Cerebellar nuclear complex (tissue), 1 donor: ENCODE results near the gene CSPG5.

Source experiments
- DNase-seq, 2 experiments: peaks; one replicate each; lab custom pipeline; 2025; lab: John Stamatoyannopoulos, UW

CSPG5 gene

GRCh38 chr3:47586746-47587145 lies 8.1 kb upstream of the CSPG5 start:
- no peak for DNase-seq

DNA sequence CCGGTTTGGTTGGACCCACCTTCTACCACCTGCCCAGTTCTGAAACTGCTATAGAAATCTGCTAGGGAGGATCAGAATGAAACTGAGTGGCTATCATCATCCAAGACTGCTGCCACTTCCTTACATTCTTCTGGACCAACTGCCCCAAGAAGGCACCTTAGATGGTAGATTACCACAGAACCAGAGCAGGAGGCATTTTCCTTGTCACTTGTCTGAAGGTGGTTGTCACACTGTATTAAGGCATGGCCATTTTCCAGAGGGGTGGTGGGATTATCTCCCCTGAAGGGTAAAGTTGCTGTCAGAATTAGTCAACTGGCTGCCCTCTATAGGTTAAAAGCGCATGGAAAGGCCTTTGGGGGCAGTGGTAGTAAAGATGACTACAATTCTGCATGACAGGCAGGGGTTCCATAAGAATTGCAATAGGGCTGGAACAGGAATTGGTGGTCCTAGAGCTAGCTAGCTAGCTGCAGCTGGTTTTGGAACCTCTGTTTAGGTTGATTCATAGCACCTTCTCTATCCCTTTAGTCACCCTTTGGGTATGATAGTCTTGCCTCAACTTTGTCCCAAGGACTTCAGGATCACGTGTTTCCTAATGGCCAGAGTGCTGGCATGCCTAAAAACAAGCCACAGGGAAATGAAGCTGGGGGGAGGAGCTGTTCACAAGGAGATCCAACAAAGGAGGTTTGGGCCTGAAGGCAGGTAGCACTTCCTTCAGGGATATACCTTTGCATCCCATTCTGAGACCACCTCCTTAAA lies 4.8 kb upstream of the CSPG5 start:
- no peak for DNase-seq

DNA sequence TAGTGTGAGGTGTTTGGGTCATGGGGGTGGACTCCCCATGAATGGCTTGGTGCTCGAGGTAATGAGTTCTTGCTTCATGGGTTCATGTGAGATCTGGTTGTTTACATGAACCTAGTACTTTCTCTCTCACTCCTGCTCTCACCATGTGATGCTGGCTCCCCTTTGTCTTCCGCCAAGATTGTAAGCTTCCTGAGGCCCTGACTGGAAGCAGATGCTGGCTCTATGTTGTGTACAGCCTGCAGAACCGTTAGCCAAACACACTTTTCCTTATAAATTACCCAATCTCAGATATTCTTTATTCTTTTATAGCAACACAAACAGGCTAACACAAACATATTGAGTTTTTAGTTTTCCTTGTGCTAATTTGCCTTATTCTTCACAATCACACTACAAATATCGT lies 3.2 kb upstream of the CSPG5 start:
- no peak for DNase-seq

- DNase-seq = no peak
Observed at GRCh38 chr3:47581422-47581821, 2.8 kb upstream of the CSPG5 start.

- no peak for DNase-seq
Observed at GRCh38 chr3:47580481-47580880, 1.8 kb upstream of the CSPG5 start.

DNA sequence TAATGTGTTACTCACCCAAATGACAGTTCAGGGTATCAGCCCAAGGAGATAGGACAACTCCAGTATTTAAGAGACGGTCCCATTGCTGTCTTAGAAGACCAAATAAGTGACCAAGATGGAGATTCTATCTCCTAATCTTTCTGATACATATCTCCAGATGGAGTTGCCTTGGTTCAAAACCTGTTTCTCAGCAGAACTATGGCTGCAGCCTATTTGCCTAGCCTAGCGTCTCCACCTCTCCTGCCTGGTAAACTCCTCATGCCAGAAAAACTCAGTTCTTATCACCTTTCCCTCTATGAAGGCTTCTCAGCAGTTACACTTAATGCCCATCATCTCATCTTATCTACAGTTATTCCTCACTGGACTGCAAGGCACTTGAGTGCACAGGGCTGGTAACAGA lies 1.2 kb upstream of the CSPG5 start:
- no peak for DNase-seq

DNA sequence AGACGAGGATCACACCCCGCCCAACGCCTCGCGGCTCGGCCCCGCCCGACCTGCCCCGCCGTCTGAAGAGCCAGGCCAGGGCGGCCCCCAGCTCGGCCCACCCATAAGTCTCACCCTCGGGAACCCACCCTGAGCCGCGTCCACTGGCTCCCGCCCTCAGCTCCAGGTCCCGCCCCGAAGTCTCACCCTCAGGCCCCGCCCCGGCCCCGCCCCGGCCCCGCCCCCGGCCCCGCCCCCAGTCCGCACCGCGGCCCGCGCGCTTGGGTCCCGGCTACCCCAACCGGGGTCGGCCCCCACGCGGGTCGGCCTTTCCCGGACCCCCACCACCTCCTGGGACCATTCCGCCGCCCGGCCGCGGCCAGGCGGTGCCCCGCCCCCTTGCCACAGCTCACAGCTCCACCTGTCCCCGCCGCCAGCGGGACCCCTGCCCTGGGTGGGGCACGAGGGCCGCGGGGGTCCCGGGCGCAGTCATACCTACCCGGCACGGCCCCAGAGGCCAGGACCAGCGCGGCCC lies 489 bp downstream of the CSPG5 start:
- no peak for DNase-seq

GRCh38 chr3:47577583-47578118 lies 1.0 kb downstream of the CSPG5 start:
- no peak for DNase-seq

GRCh38 chr3:47573190-47574172 lies 5.2 kb downstream of the CSPG5 start:
- no peak for DNase-seq

DNA sequence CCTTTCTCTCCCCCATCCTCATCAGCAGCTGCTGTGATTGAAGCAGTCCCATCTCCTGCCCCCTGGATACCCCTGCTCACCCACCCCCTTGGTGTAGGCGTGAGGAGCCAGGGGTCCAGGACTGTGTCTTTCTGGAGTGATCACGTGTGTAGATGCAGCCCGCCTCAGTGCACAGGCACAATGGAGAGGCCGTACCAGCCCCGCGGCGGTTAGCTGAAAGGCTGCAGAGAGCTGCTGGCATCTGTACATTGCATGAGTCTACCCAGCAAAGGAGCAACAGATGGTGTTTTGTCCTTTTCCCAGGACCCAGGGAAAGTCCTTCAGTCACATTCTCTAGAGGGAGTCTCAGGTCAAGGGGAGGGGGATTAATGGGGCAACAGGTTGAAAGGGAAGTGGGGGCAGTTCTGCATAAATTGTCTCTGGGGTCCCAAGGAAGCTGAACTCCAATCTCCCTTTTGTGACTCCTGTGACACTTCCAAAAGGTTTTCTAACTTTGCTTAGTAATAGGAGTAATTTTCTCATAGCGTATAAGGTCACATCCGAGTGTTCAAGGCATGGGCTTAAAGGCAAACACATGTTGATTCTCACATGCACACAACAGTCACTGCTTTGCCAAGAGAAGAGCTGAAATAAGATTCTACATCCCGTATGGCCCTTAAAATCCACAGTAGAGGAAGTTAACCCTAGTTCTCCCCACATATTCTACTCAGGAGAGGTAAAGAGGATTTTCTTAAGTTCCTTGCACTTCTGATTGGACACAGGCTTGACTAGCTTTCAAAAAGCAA lies 7.1 kb downstream of the CSPG5 start:
- peak in 1 of 2 experiments; percentile 6 for DNase-seq

DNA sequence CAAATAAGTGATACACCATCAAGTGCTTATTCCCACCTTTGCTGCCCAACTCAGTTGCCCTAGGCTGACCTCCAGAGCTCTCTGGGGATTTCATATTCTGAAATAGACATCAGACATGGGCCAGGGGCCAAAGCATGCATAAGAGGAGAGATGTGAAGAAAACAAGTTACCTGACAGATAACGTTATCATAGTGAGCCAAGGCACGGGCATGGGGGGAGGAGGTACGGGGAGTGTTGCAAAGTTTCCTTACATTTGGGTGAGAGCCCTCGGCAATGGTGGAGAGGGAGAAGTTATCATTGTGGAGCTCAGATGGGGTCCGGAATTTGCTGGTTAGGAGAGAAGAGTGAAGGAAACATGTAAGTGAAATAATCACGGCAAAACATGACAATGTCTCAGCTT lies 9.8 kb downstream of the CSPG5 start:
- DNase-seq = no peak

GRCh38 chr3:47567149-47567548 lies 11.5 kb downstream of the CSPG5 start:
- no peak for DNase-seq

DNA sequence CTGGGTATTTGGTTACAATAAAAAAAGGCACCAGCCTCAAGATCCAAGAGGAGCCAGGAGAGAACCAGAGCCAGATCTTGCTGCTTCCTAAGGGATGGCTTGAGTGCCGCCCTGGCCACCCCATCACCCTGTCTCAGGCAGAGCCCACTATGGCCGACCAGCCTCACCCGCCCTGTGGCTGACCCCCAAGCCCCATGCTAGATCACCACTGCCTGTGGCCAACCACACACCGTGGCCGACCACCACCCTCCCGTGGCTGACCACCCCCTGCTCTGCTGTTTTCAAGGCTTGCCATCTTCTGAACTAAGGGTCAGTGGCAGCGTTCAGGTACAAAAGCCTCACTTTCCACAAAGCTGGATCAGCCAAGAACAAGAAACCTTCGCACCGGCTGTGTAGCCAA lies 12.0 kb downstream of the CSPG5 start:
- DNase-seq = no peak

DNA sequence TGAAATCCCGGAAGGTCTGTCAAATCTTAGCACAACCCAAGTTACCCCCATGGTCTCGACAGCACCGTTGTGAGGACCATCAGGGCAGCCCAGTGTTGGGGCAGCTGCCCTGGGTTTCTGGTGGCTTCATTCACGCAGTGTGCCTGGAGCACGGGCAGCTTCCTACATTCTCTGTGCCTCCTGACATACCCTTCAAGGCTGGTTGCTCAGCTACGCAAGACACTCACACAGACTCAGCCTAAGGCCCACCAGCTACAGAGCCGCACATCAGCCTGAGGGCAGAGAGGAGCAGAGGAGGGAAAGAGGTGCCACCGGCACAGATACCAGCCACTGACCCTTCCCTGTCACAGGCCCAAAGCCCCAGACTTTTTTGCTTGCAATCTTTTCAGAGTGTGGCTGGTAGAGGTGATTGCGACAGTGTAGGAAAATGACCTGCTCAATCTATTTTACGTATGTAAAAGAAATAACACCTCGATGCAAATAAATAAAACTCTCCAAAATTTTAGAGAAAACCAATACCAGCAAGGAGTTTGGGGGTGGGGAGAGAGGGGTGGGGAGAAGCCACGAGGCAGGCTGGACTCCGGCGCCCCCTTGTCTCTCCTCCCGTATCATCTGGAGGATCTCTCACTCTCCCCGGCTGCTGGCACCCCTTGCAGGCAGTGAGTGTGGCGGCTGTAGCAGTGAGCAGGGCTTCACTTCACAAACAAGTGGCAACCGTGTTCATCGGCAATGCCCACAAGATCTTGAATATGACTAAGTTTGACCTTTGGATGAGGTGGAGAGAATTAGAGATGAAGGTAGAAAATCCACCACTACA lies 12.7 kb downstream of the CSPG5 start:
- no peak for DNase-seq

- no peak for DNase-seq
Observed at GRCh38 chr3:47556351-47556750, 22.3 kb downstream of the CSPG5 start.

DNA sequence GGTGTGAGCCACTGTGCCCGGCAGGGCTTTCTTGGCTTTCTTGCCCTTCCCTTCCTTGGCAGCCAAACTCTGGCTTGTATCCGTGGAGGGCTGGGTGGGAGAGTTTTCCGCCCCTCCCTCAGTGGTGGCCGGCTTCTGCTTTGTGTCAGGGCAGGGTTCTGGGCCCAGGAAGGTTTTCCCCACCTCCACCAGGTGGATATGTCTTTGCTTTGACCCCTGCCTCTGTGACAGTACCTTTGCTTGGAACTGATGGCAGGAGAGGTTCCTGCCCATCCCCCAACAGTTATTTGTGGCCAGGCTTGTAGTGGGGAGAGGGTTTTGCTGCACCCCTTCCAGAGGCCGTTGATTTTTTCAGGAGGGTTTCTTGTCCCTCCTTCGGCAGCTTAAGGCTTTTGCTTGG lies 24.3 kb downstream of the CSPG5 start:
- DNase-seq = no peak

- DNase-seq = no peak
Observed at GRCh38 chr3:47553407-47553806, 25.3 kb downstream of the CSPG5 start.

GRCh38 chr3:47542471-47543173 lies 36.0 kb downstream of the CSPG5 start:
- DNase-seq = no peak

- no peak for DNase-seq
Observed at GRCh38 chr3:47541583-47542108, 37.0 kb downstream of the CSPG5 start.

DNA sequence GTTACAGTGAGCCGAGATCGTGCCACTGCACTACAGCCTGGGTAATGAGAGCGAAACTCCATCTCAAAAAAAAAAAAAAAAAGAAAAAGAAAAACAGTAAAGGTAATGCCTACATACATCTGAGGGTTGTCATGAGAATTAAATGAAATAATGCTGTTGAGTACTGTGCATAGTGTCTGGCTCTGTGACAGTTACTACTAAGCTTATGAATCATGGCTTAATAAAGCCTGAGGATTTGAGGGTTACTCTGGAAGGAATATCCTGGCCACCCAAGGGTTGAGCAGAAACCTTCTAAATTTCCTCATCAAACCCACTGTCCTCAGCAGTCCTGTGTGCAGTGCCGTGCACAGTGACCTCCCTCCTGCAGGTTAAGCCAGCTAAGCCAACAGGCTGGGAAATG lies 38.4 kb downstream of the CSPG5 start:
- DNase-seq = no peak
